NCI-H2196 treated with DMSO at 0.1 percent for 48 hours (cell line): Measurements from ENCODE around the gene AKAP8L.
"Not testable (repeated sequence)": the region's sequence is repeated elsewhere in the genome, so short reads cannot be mapped to it uniquely, and the experiment has no call there.

Experiments
- DNase-seq: peaks from one replicate; lab custom pipeline; 2025; ENCODE audit not compliant: unreplicated experiment; lab: John Stamatoyannopoulos, UW

The AKAP8L gene

DNA sequence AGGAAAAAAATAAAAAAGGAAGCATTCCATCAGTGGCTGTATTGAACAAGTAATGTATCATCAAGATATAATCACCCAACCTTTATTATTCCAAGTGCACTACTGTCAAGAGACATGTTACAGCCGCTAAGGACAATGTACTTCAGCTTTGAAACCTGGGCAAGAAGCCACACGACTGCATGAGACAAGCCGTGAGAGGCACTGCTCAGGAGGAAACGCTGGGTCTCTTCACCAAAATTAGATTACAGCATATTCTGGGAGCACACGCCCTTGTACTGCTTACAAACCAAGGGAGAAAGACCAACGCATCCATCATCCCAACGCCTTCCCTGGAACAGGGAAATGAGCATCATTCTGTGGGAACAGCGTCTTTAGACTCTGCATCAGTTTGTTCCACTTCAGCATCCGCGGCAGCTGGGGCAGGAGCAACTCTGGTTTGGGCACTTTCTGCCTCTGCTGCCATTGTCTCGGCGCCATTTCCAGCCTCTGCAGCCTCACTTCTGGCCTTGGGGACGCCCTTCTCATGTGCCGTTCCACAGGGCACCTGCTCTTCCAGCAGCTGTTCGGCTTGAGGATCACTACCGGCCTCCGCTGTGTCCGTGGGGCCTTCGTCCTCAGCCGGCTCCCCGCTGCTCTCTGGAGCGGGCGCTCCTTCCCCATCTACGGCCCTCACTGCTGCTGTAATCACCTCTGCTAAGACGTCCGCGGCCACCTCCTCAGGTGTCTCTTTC lies 64.1 kb downstream of the AKAP8L start:
- DNase-seq = no peak

DNA sequence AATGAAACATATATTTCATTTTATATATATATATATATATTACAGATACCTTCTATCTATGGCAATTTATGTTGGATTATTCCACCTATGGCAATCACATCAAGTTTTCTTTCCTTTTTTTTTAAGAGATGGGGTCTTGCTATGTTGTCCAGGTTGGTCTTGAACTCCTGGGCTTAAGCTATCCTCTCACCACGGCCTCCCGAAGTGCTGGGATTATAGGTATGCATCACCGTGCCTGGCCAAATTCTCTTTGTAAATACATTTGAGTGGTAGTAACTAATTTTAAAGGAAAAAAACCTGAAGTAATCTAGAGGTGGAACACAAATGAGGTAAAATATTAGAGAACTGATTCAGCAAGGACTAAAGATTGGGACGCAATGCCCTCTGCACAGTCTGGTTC lies 64.9 kb downstream of the AKAP8L start:
- DNase-seq = no peak

DNA sequence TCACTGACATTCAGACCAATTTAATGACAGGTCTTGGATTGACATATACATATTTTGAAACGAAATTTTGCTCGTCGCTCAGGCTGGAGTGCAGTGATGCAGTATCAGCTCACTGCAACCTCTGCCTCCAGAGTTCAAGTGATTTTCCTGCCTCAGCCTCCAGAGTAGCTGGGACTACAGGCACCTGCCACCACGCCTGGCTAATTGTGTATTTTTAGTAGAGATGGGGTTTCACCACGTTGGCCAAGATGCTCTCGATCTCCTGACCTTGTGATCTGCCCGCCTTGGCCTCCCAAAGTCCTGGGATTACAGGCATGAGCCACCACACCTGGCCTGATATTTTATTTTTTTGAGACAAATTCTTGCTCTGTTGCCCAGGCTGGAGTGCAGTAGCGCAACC lies 66.3 kb downstream of the AKAP8L start:
- not testable (repeated sequence) for DNase-seq

DNA sequence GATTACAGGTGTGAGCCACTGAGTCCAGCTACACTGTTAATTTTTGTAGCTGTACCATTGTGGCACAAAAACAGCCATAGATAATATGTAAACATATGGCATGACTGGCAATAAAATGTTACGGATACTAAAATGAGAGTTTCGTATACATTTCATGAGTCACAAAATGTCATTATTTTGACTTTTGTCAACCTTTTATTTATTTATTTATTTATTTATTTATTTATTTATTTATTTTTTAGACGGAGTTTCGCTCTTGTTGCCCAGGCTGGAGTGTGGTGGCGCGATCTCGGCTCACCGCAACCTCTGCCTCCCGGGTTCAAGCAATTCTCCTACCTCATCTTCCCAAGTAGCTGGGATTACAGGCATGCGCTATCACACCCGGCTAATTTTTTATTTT lies 77.5 kb downstream of the AKAP8L start:
- not testable (repeated sequence) for DNase-seq

DNA sequence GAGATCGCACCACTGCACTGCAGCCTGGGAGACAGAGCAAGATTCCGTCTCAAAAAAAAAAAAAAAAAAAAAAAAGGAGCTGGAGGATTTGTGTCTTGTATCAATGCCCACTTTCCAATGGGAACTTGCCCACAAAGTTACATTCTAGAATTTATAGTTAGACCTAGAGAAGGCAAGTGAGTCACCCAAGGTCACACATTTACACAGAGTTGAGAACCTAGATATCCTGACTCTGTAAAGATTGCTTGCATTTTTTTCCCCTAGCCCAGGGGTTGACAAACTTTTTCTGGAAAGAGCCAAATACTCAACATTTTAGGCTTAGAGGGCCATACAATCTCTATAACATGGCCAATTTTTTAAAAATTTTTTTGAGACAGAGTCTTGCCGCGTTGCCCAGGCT lies 78.7 kb downstream of the AKAP8L start:
- no peak for DNase-seq

DNA sequence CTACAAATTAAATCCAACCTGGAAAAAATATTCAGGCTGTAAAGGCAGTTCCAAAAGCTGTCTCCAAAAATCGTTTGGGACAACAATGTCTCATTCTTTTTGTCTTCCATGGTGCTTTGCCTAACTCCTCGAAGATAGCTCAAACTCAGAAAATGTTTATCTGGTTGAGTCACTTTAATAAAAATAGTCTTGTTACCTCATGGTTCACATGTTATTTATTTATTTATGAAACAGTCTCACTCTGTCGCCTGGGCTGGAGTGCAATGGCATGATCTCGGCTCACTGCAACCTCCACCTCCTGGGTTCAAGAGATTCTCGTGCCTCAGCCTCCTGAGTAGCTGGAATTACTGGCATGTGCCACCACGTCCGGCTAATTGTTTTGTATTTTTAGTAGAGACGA lies 81.6 kb downstream of the AKAP8L start:
- no peak for DNase-seq

DNA sequence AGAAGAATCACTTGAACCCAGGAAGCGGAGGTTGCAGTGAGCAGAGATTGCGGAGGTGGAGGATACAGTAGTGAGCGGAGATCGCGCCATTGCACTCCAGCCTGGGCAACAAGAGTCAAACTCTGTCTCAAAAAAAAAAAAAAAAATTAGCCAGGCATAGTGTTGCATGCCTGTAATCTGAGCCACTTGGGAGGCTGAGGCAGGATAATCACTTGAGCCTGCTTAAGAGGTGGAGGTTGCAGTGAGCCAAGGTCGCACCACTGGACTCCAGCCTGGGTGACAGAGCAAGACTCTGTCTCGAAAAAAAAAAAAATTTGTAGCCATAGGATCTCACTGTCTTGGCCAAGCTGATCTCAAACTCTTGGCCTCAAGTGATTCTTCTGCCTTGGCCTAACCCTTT lies 82.8 kb downstream of the AKAP8L start:
- DNase-seq = not testable (repeated sequence)

DNA sequence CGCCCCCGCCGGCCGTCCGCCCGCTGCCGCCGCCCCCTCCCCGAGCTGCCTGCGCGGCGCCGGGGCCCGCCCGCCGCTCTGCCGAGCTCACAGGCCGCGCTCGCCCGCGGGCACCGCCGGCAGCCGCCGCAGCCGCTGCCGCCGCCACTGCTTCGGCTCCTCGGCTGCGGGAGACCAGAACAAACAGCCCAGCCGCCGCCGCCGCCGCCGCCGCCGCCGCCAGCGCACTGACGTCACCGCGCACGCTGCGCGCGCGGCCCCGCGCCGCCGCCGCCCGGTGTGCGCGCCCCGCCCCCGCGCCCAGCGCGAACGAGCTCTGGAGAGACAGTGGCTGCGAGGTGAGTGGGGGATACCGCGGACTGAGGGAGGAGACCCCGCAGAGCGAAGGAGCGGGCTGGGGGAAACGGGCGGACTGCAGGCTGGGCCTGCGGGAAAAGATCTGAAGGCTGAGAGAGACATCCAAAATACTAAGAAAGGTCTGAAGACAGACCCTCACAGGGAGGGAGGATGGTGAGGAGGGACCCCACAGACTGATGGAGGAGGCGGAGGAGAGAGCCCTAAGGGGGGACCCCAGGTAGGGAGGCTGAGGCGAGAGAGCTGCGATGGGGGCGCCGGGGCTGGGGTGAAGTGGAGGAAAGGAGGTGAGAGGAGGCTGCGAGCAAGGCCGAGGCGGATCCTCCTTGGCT lies 86.3 kb downstream of the AKAP8L start, which contains the start of gene BRD4:
BRD4 (minus strand) TSS at position 229 of the 686 bp plus-strand sequence. CDS start 59,440 bp downstream, outside the sequence.
- DNase-seq = peak; percentile 29

DNA sequence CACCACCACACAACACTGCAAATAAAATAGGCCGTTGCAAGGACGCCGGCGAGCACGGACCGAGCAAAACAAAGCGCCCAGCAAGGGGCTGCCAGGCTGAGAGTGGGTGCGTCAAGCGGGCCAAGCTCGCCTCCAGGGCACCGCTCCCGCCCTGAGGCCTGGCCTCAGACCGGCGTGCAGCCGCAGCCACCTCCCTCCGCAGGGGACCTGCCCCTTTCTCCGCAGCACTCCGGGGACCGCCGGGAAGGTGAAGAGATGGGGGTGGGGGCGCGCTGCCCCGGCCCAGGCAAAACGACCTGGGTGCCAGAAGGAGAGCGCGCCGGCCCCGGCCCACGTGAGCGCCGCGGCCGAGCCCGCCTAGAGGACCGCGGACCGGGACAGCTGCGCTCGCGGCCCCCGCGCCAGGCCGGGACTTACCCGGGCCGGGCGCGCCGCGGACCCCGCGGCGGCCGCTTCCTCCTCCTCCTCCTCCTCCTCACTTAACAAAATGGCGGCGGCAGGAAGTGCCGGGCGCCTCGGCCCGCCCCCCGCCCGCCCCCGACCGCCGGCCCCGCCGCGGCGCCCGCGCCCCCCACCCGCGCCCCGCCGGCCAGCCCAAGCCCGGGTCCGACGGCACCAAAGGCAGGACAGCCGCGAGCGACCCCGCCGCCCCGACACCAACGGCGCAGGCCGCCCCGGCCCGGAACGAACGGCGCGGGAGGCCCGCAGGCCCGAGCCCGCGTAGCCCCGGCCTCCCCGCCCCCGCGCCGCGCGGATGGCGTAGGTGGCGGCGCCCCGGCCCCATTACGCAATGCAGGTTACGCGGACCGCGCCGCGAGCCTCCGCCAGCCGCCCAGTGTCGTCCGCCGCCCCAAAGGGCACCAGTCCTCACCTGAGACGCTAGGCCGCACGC lies 87.1 kb downstream of the AKAP8L start:
- no peak for DNase-seq

DNA sequence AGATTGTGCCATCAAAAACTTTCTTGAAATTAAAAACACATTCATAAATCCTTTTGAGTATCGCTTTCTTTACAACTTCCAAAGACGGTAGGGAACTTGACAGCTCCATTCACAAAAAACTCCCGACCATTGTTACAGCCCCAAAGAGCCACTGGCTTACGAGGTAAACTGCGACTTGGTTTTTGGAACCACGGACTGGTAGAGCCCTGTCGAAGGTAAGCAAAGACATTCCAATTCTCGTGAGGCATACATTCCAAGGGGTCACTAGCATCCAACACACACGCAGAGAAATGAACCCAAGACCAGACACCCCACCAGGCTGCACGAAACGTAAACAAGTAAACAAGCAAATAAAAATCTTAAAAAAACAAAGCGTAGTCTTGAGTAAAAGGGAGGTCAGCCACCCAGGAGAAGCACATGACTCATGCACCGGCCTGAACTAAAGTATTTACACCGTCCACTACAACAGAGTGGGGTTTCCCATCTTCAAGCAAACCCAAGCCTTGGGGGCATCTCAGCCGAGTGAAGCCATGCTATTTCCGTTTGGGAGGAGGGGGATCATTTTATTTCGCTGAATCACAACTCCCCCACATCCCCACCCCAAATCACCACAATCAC lies 87.9 kb downstream of the AKAP8L start:
- no peak for DNase-seq
